ENCODE results near the gene AGBL5. TPM values are rescaled to one million over a fixed set of nuclear protein-coding genes. Genes with fewer than 3 reads are reported as not detected.
"Not testable (repeated sequence)": the region's sequence is repeated elsewhere in the genome, so short reads cannot be mapped to it uniquely, and the experiment has no call there.

AGBL5 gene
- total RNA-seq, 1 experiment from 2014 or later, result 32.3 TPM

GRCh38 chr2:27053321-27053720 lies 1.9 kb downstream of the AGBL5 start:
- no peak for DNase-seq (ENCODE audit: low read depth)

- DNase-seq (ENCODE audit: low read depth), result no peak
Observed at GRCh38 chr2:27053776-27054175, 2.3 kb downstream of the AGBL5 start.

- DNase-seq (ENCODE audit: low read depth), result no peak
Observed at GRCh38 chr2:27054721-27055120, 3.3 kb downstream of the AGBL5 start.

GRCh38 chr2:27057184-27057583 lies 5.7 kb downstream of the AGBL5 start:
- DNase-seq (ENCODE audit: low read depth), result no peak

- no peak for DNase-seq (ENCODE audit: low read depth)
Observed at GRCh38 chr2:27058210-27058609, 6.7 kb downstream of the AGBL5 start.

GRCh38 chr2:27059141-27059820 lies 7.8 kb downstream of the AGBL5 start:
- DNase-seq (ENCODE audit: low read depth), result no peak

- no peak for DNase-seq (ENCODE audit: low read depth)
Observed at GRCh38 chr2:27060323-27060722, 8.9 kb downstream of the AGBL5 start.

- no peak for DNase-seq (ENCODE audit: low read depth)
Observed at GRCh38 chr2:27065128-27065527, 13.7 kb downstream of the AGBL5 start.

GRCh38 chr2:27067385-27067784 lies 15.9 kb downstream of the AGBL5 start:
- no peak for DNase-seq (ENCODE audit: low read depth)

GRCh38 chr2:27069436-27069835 lies 18.0 kb downstream of the AGBL5 start:
- no peak for DNase-seq (ENCODE audit: low read depth)

GRCh38 chr2:27069961-27070618 lies 18.6 kb downstream of the AGBL5 start:
- no peak for DNase-seq (ENCODE audit: low read depth)

GRCh38 chr2:27070653-27071276 lies 19.3 kb downstream of the AGBL5 start:
- DNase-seq (ENCODE audit: low read depth), result no peak

GRCh38 chr2:27071277-27071989 lies 20.0 kb downstream of the AGBL5 start, which contains the start of gene OST4:
Gene OST4 (minus strand): TSS chr2:27071654.
- DNase-seq (ENCODE audit: low read depth), result peak; percentile 93

GRCh38 chr2:27071990-27072830 lies 20.7 kb downstream of the AGBL5 start:
- DNase-seq (ENCODE audit: low read depth), result peak; percentile 32

- DNase-seq (ENCODE audit: low read depth), result no peak
Observed at GRCh38 chr2:27072920-27073319, 21.5 kb downstream of the AGBL5 start.

- DNase-seq (ENCODE audit: low read depth), result no peak
Observed at GRCh38 chr2:27073782-27074181, 22.3 kb downstream of the AGBL5 start.

GRCh38 chr2:27074738-27075565 lies 23.5 kb downstream of the AGBL5 start:
- peak; percentile 56 for DNase-seq (ENCODE audit: low read depth)

GRCh38 chr2:27075566-27075871 lies 24.1 kb downstream of the AGBL5 start:
- not testable (repeated sequence) for DNase-seq (ENCODE audit: low read depth)

GRCh38 chr2:27076323-27076722 lies 24.9 kb downstream of the AGBL5 start:
- no peak for DNase-seq (ENCODE audit: low read depth)

- no peak for DNase-seq (ENCODE audit: low read depth)
Observed at GRCh38 chr2:27077231-27077630, 25.8 kb downstream of the AGBL5 start.

Measured in RPMI7951 (cell line).